Activated CD4-positive, alpha-beta T cell treated with anti-CD3 and anti-CD28 coated beads, Interleukin-2, amount 10 ng/mL, durations not matched to agents 24 days and 14 days (primary cell): ENCODE data around the gene TRHDE. TPM values are rescaled to one million over a fixed set of nuclear protein-coding genes. Genes with fewer than 3 reads are reported as not detected.
"Not testable (repeated sequence)": the region's sequence is repeated elsewhere in the genome, so short reads cannot be mapped to it uniquely, and the experiment has no call there.

ENCODE experiments used
- DNase-seq: peaks from one replicate; pipeline ENCODE4 v3.0.0; 2022
- H3K27ac Mint-ChIP-seq: one replicate; pipeline ENCODE4 v1.8.0; 2022; ENCODE audit warnings: mild to moderate bottlenecking, mixed read lengths
- H3K27me3 Mint-ChIP-seq: one replicate; pipeline ENCODE4 v1.8.0; 2022; ENCODE audit warnings: mixed read lengths
- H3K36me3 Mint-ChIP-seq: one replicate; pipeline ENCODE4 v1.8.0; 2022; ENCODE audit warnings: low read depth, mild to moderate bottlenecking, mixed read lengths
- H3K4me1 Mint-ChIP-seq: one replicate; pipeline ENCODE4 v1.8.0; 2021; ENCODE audit warnings: mixed read lengths
- H3K4me3 Mint-ChIP-seq: one replicate; pipeline ENCODE4 v1.8.0; 2022; ENCODE audit warnings: mild to moderate bottlenecking, moderate library complexity, mixed read lengths
- H3K9me3 Mint-ChIP-seq: one replicate; pipeline ENCODE4 v1.8.0; 2021; ENCODE audit warnings: mixed read lengths
- intact Hi-C: fragments of 100-400 bp; cut with micrococcal nuclease; formaldehyde crosslinking; loops from one replicate; pipeline ENCODE4 v1.15.1; 2023
- total RNA-seq: library from RNA; stranded (reverse); gene quantifications from 2 replicates; pipeline ENCODE4 v1.2.3, GENCODE V29; 2022

TRHDE gene
- total RNA-seq, 1 donor from 2014 or later: not detected

- H3K9me3 Mint-ChIP-seq: no peaks in the 10 kb centered on the region
- no peak overlapping the region for H3K27ac Mint-ChIP-seq
- intact Hi-C loops: no loop called here
- H3K36me3 Mint-ChIP-seq: no peaks in the 10 kb centered on the region
- H3K27me3 Mint-ChIP-seq: no peaks in the 10 kb centered on the region
- no peak overlapping the region for H3K4me3 Mint-ChIP-seq
- DNase-seq: no peak
- no peaks in the 10 kb centered on the region for H3K4me1 Mint-ChIP-seq
These were observed 346.6 kb downstream of the TRHDE start for GRCh38 chr12:72618764-72619163.

DNA sequence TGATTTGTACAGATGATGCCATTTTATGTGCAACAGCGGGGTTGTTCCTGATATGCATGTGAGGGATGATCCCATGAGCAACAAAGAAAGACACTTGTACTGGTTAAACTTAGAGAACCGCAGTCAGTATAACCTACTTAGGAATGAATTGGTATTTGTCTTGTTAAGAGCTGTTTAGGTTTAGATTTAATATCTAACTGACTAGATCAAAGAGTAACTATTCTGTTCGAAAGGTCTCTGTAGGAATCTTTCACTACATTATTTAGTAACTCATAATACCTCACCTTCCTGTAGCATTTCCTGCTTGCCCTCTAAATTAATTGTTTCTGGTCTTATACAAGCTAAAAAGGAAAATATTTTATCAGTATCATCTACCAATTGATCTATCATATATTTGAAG is 350.4 kb downstream of the TRHDE start:
- H3K27ac Mint-ChIP-seq: no peak overlapping the region
- intact Hi-C loops: no loop called here
- no peaks in the 10 kb centered on the region for H3K36me3 Mint-ChIP-seq
- DNase-seq: no peak
- no peak overlapping the region for H3K4me3 Mint-ChIP-seq
- no peaks in the 10 kb centered on the region for H3K9me3 Mint-ChIP-seq
- H3K4me1 Mint-ChIP-seq: no peaks in the 10 kb centered on the region
- H3K27me3 Mint-ChIP-seq: no peaks in the 10 kb centered on the region

DNA sequence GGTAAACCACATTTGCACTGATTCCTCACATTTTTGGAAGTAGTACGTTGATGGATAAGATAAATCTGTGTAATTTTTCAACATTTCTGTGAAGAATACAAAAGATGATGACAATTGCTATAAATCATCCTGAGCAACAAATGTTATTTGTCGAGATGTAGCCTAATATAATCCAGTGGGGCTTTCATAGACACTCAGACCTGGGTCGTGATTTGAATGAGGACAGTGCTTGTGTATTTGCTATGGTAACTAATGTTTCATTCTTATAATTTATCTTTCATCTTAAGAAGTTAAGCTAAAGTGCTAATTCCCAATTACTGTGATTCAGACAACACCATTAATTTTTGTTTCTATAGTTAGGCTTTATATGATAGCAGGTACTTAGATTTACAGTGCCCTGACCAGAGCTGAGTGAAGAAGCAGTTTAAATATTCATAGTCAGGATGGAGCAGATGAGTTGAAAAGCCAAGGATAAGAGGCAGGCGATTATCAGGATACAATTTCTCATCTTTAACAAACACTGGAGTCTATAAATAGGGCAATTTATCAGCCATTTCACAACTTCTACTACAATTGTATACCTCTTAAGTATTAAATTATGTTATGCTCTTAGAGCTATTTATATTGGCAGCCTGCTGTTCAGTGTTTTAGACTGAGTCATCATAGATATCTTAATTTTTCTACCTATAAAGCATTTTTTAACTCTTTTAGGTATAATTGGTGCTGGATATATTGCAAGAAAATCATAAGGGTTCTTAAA is 359.9 kb downstream of the TRHDE start:
- DNase-seq: no peak
- intact Hi-C loops: no loop called here
- H3K27me3 Mint-ChIP-seq: no peaks in the 10 kb centered on the region
- no peak overlapping the region for H3K4me3 Mint-ChIP-seq
- H3K4me1 Mint-ChIP-seq: no peaks in the 10 kb centered on the region
- H3K36me3 Mint-ChIP-seq: no peaks in the 10 kb centered on the region
- no peaks in the 10 kb centered on the region for H3K9me3 Mint-ChIP-seq
- H3K27ac Mint-ChIP-seq: no peak overlapping the region

GRCh38 chr12:72642706-72643105 is 370.5 kb downstream of the TRHDE start:
- Mint-ChIP-seq H3K27me3 (no peaks in the 10 kb centered on the region), H3K9me3 (no peaks in the 10 kb centered on the region), H3K4me3 (no peak overlapping the region), H3K27ac (no peak overlapping the region), H3K4me1 (no peaks in the 10 kb centered on the region), H3K36me3 (no peaks in the 10 kb centered on the region)
- DNase-seq: no peak
- intact Hi-C loops: no loop called here

- Mint-ChIP-seq H3K9me3 (no peaks in the 10 kb centered on the region), H3K27me3 (no peaks in the 10 kb centered on the region), H3K27ac (no peak overlapping the region), H3K4me1 (no peaks in the 10 kb centered on the region), H3K36me3 (no peaks in the 10 kb centered on the region), H3K4me3 (no peak overlapping the region)
- DNase-seq: no peak
- intact Hi-C loops: no loop called here
These were observed 375.0 kb downstream of the TRHDE start for GRCh38 chr12:72647139-72647538.

DNA sequence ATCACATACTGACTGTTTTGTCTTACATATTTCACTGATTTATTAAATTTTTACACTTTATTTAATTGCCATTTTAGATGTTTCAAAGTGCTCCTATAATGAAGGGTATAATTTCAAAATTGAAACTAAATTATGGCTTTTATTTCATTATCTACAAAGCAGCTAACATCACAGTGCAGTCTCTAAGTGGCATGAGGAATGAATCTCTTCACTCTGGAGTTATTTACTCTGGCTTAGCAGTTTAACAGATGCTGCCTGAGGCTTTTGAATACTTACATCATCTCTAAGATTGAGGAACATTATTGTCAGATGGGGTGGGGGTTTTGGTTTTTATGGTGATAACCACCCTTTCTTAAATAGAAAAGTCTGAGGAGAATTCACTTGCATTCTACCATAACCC is 386.4 kb downstream of the TRHDE start:
- intact Hi-C loops: no loop called here
- H3K4me1 Mint-ChIP-seq: no peaks in the 10 kb centered on the region

GRCh38 chr12:72660174-72660573 is 388.0 kb downstream of the TRHDE start:
- intact Hi-C loops, H3K9me3 Mint-ChIP-seq, H3K27me3 Mint-ChIP-seq, H3K4me1 Mint-ChIP-seq, H3K27ac Mint-ChIP-seq, DNase-seq, H3K36me3 Mint-ChIP-seq, H3K4me3 Mint-ChIP-seq: not testable (repeated sequence)

More for the DNA sequence above, 386.4 kb downstream of the TRHDE start:
- H3K27me3 Mint-ChIP-seq: no peaks in the 10 kb centered on the region
- H3K27ac Mint-ChIP-seq: no peak overlapping the region
- H3K36me3 Mint-ChIP-seq: no peaks in the 10 kb centered on the region
- DNase-seq: no peak
- no peaks in the 10 kb centered on the region for H3K9me3 Mint-ChIP-seq
- H3K4me3 Mint-ChIP-seq: no peak overlapping the region

GRCh38 chr12:72673853-72674252 is 401.7 kb downstream of the TRHDE start:
- Mint-ChIP-seq H3K36me3 (no peaks in the 10 kb centered on the region), H3K4me3 (no peak overlapping the region), H3K27me3 (no peaks in the 10 kb centered on the region), H3K27ac (no peak overlapping the region), H3K9me3 (no peaks in the 10 kb centered on the region), H3K4me1 (no peaks in the 10 kb centered on the region)
- intact Hi-C loops: no loop called here
- no peak for DNase-seq

GRCh38 chr12:72676556-72676955 is 404.4 kb downstream of the TRHDE start:
- Mint-ChIP-seq H3K36me3 (no peaks in the 10 kb centered on the region), H3K4me3 (no peak overlapping the region), H3K27me3 (no peaks in the 10 kb centered on the region), H3K9me3 (no peaks in the 10 kb centered on the region), H3K4me1 (no peaks in the 10 kb centered on the region), H3K27ac (no peak overlapping the region)
- intact Hi-C loops: no loop called here
- no peak for DNase-seq

DNA sequence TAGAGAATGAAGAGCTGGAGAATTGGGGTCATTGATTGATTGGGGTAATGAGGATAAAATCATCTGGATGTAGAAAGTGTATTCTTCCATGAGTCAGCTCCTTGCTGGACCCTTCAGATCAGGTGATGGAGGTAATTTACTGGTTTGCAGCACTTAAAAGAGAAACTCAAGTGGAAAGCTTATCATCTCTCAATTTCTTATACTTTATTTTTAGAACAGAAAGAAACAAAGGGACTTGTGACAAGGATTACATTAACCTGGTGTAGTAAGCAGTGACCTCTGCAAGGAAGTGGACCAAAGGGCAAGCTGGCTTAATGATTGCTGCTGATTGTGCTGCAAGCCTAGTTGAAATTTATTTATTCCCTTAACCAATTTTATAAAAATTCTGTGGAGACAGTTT is 405.0 kb downstream of the TRHDE start:
- no peaks in the 10 kb centered on the region for H3K36me3 Mint-ChIP-seq
- no peaks in the 10 kb centered on the region for H3K9me3 Mint-ChIP-seq
- no peaks in the 10 kb centered on the region for H3K4me1 Mint-ChIP-seq
- no peak overlapping the region for H3K4me3 Mint-ChIP-seq
- H3K27ac Mint-ChIP-seq: no peak overlapping the region
- DNase-seq: no peak
- H3K27me3 Mint-ChIP-seq: no peaks in the 10 kb centered on the region
- intact Hi-C loops: no loop called here

DNA sequence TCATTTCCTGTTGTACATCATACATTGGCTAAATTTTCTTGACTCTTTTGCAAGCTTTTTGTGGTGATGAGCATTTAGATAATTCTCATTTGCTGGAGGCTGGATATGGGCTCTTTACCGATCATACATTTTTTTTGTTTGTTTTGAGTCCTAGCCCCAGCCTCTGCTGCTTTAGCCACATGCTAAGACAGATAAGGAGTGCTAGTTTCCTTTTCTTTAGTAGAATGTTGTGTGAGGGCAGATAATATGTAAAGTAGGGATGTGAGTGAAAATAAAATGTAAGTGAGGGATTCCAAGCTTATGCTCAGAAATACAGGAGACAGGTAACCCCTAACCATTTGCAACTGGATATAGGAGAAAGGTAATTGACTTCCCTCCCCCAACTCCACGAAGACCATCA is 405.7 kb downstream of the TRHDE start:
- Mint-ChIP-seq H3K36me3 (no peaks in the 10 kb centered on the region), H3K4me1 (no peaks in the 10 kb centered on the region), H3K27me3 (no peaks in the 10 kb centered on the region), H3K27ac (no peak overlapping the region), H3K4me3 (no peak overlapping the region), H3K9me3 (no peaks in the 10 kb centered on the region)
- DNase-seq: no peak
- intact Hi-C loops: no loop called here

- no peak for DNase-seq
- Mint-ChIP-seq H3K4me1 (no peaks in the 10 kb centered on the region), H3K9me3 (no peaks in the 10 kb centered on the region), H3K27me3 (no peaks in the 10 kb centered on the region), H3K4me3 (no peak overlapping the region), H3K36me3 (no peaks in the 10 kb centered on the region), H3K27ac (no peak overlapping the region)
- intact Hi-C loops: no loop called here
These were observed 407.1 kb downstream of the TRHDE start for GRCh38 chr12:72679147-72679757.

- DNase-seq: no peak
- Mint-ChIP-seq H3K4me3 (no peak overlapping the region), H3K27ac (no peak overlapping the region), H3K36me3 (no peaks in the 10 kb centered on the region), H3K4me1 (no peaks in the 10 kb centered on the region), H3K27me3 (no peaks in the 10 kb centered on the region), H3K9me3 (no peaks in the 10 kb centered on the region)
- intact Hi-C loops: no loop called here
These were observed 408.9 kb downstream of the TRHDE start for GRCh38 chr12:72681028-72681427.

- intact Hi-C loops: no loop called here
- Mint-ChIP-seq H3K4me3 (no peak overlapping the region), H3K27ac (no peak overlapping the region), H3K36me3 (no peaks in the 10 kb centered on the region), H3K27me3 (no peaks in the 10 kb centered on the region), H3K9me3 (peaks cover 7% of the 10 kb centered on the region), H3K4me1 (no peaks in the 10 kb centered on the region)
- DNase-seq: no peak
These were observed 412.3 kb downstream of the TRHDE start for GRCh38 chr12:72684491-72684890.

GRCh38 chr12:72692338-72692737 is 420.2 kb downstream of the TRHDE start:
- Mint-ChIP-seq H3K4me3 (no peak overlapping the region), H3K27ac (no peak overlapping the region), H3K9me3 (peaks cover 7% of the 10 kb centered on the region), H3K4me1 (no peaks in the 10 kb centered on the region), H3K27me3 (no peaks in the 10 kb centered on the region), H3K36me3 (no peaks in the 10 kb centered on the region)
- intact Hi-C loops: no loop called here
- no peak for DNase-seq
